22Rv1 (cell line): Measurements from ENCODE around the gene TNRC6C.

Source experiments
- ZFX ChIP-seq: fragments of 450-650 bp; IDR thresholded peaks from 2 replicates; pipeline ENCODE4 v1.6.1; 2017; ENCODE audit warnings: antibody characterized with exemption, borderline replicate concordance
- TF ChIP-seq, protein P1 (sequence below): fragments of 450-650 bp; IDR thresholded peaks from 2 replicates; pipeline ENCODE4 v1.5.1; 2017; ENCODE audit warnings: mild to moderate bottlenecking

DNA sequence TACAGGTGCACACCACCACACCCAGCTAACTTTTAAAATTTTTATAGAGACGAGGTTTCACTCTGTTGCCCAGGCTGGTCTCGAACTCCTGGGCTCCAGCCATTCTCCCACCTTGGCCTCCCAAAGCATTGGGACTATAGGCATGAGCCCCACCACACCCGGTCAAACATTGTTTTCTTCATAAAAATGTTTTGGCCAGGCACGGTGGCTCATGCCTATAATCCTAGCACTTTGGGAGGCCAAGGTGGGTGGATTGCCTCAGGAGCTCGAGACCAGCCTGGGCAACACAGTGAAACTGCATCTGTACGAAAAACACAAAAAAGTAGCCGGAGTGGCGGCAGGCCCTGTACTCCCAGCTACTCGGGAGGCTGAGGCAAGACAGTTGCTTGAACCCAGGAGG is 157.9 kb downstream of the TNRC6C start:
- TF ChIP-seq, protein P1, sequence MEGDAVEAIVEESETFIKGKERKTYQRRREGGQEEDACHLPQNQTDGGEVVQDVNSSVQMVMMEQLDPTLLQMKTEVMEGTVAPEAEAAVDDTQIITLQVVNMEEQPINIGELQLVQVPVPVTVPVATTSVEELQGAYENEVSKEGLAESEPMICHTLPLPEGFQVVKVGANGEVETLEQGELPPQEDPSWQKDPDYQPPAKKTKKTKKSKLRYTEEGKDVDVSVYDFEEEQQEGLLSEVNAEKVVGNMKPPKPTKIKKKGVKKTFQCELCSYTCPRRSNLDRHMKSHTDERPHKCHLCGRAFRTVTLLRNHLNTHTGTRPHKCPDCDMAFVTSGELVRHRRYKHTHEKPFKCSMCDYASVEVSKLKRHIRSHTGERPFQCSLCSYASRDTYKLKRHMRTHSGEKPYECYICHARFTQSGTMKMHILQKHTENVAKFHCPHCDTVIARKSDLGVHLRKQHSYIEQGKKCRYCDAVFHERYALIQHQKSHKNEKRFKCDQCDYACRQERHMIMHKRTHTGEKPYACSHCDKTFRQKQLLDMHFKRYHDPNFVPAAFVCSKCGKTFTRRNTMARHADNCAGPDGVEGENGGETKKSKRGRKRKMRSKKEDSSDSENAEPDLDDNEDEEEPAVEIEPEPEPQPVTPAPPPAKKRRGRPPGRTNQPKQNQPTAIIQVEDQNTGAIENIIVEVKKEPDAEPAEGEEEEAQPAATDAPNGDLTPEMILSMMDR = no peak
- TF ChIP-seq ZFX = no peak
